Activated T-helper 17 cell treated with anti-CD3 and anti-CD28 coated beads, Interleukin-2, amount 50 U/mL, for 72 hours (primary cell): ENCODE results near the gene MYOC. TPM values are rescaled to one million over a fixed set of nuclear protein-coding genes. Genes with fewer than 3 reads are reported as not detected.
"Not testable (repeated sequence)": the region's sequence is repeated elsewhere in the genome, so short reads cannot be mapped to it uniquely, and the experiment has no call there.

ENCODE experiments used
- ATAC-seq: fragments of 150-1000 bp; cut with Tn5 transposase; replicated peaks from 2 replicates; pipeline ENCODE4 v1.10.0; 2021; ENCODE audit warnings: mild to moderate bottlenecking, moderate library complexity
- H3K27ac Mint-ChIP-seq: one replicate; pipeline ENCODE4 v1.8.0; 2022; ENCODE audit warnings: mixed read lengths
- H3K27me3 Mint-ChIP-seq: one replicate; pipeline ENCODE4 v1.8.0; 2022; ENCODE audit warnings: mixed read lengths
- H3K36me3 Mint-ChIP-seq: one replicate; pipeline ENCODE4 v1.8.0; 2022; ENCODE audit warnings: low read depth, mild to moderate bottlenecking, mixed read lengths
- H3K4me1 Mint-ChIP-seq: one replicate; pipeline ENCODE4 v1.8.0; 2022; ENCODE audit warnings: mixed read lengths
- H3K4me3 Mint-ChIP-seq: one replicate; pipeline ENCODE4 v1.8.0; 2022; ENCODE audit warnings: mild to moderate bottlenecking, mixed read lengths
- H3K9me3 Mint-ChIP-seq: one replicate; pipeline ENCODE4 v1.8.0; 2022; ENCODE audit warnings: mixed read lengths
- total RNA-seq, 2 donors: library from RNA; stranded (reverse); gene quantifications; one replicate each; pipeline ENCODE4 v1.2.3, GENCODE V29; 2022

MYOC gene
- total RNA-seq, 2 donors from 2014 or later, result not detected

- H3K36me3 Mint-ChIP-seq, result no peaks in the 10 kb centered on the region
- no peak overlapping the region for H3K27ac Mint-ChIP-seq
- no peaks in the 10 kb centered on the region for H3K27me3 Mint-ChIP-seq
- no peak overlapping the region for H3K4me3 Mint-ChIP-seq
- no peaks in the 10 kb centered on the region for H3K9me3 Mint-ChIP-seq
- ATAC-seq, result no peak
- H3K4me1 Mint-ChIP-seq, result peaks cover 5% of the 10 kb centered on the region
Observed at GRCh38 chr1:171640225-171640624, 12.3 kb downstream of the MYOC start.

GRCh38 chr1:171637928-171638576 is 14.4 kb downstream of the MYOC start:
- Mint-ChIP-seq H3K27me3 (no peaks in the 10 kb centered on the region), H3K27ac (no peak overlapping the region), H3K9me3 (no peaks in the 10 kb centered on the region), H3K36me3 (no peaks in the 10 kb centered on the region), H3K4me1 (no peaks in the 10 kb centered on the region), H3K4me3 (no peak overlapping the region)
- ATAC-seq, result no peak

DNA sequence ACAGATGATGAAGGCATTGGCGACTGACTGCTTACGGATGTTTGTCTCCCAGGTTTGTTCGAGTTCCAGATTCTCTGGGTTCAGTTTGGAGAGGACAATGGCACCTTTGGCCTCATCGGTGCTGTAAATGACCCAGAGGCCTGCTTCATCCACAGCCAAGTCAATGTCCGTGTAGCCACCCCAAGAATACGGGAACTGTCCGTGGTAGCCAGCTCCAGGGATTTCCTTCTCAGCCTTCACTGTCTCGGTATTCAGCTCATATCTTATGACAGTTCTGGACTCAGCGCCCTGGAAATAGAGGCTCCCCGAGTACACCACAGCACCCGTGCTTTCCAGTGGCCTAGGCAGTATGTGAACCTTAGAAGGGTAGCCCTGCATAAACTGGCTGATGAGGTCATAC is 16.3 kb downstream of the MYOC start:
- Mint-ChIP-seq H3K27ac (no peak overlapping the region), H3K36me3 (no peaks in the 10 kb centered on the region), H3K9me3 (no peaks in the 10 kb centered on the region), H3K27me3 (peaks cover 4% of the 10 kb centered on the region), H3K4me3 (no peak overlapping the region), H3K4me1 (no peaks in the 10 kb centered on the region)
- ATAC-seq, result no peak

DNA sequence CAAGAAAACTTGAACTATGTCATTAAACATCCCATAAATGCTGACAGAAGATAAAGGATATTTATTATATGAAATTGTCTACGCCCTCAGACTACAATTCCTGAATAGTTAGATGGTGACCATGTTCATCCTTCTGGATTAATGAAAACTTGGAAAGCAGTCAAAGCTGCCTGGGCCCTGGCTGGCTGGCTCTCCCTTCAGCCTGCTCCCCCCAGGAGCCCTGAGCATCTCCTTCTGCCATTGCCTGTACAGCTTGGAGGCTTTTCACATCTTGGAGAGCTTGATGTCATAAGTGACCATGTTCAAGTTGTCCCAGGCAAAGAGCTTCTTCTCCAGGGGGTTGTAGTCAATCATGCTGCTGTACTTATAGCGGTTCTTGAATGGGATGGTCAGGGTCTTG is 16.8 kb downstream of the MYOC start:
- no peak overlapping the region for H3K4me3 Mint-ChIP-seq
- no peaks in the 10 kb centered on the region for H3K4me1 Mint-ChIP-seq
- ATAC-seq, result no peak

GRCh38 chr1:171628225-171628624 is 24.3 kb downstream of the MYOC start:
- Mint-ChIP-seq H3K27me3 (peaks cover 22% of the 10 kb centered on the region), H3K27ac (no peak overlapping the region), H3K4me3 (no peak overlapping the region), H3K36me3 (no peaks in the 10 kb centered on the region), H3K4me1 (no peaks in the 10 kb centered on the region), H3K9me3 (no peaks in the 10 kb centered on the region)
- ATAC-seq, result no peak

More for the DNA sequence above, 16.8 kb downstream of the MYOC start:
- H3K27ac Mint-ChIP-seq, result no peak overlapping the region
- H3K27me3 Mint-ChIP-seq, result peaks cover 4% of the 10 kb centered on the region
- no peaks in the 10 kb centered on the region for H3K36me3 Mint-ChIP-seq
- no peaks in the 10 kb centered on the region for H3K9me3 Mint-ChIP-seq

DNA sequence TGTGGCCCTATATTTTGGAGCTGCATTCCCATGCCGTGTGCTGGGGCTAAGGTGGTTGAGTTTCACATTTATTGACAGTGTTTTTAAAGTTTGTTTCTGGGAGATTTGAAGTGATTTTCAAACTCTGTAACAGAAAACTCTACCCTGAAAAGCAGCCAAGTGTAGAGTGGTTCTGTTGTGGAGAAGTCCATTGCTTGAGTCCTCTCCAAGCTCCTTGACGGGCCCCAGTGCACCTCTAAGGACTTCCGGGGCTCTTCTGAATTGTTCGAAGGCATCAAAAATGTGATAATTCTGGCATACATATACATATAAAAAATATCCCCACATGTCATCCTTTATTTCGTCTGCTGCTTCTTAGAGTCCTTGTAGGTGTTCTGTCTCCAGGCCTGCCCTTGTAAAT is 25.5 kb downstream of the MYOC start:
- Mint-ChIP-seq H3K27me3 (peaks cover 20% of the 10 kb centered on the region), H3K36me3 (no peaks in the 10 kb centered on the region), H3K27ac (no peak overlapping the region), H3K4me1 (no peaks in the 10 kb centered on the region), H3K9me3 (no peaks in the 10 kb centered on the region), H3K4me3 (no peak overlapping the region)
- ATAC-seq, result no peak

DNA sequence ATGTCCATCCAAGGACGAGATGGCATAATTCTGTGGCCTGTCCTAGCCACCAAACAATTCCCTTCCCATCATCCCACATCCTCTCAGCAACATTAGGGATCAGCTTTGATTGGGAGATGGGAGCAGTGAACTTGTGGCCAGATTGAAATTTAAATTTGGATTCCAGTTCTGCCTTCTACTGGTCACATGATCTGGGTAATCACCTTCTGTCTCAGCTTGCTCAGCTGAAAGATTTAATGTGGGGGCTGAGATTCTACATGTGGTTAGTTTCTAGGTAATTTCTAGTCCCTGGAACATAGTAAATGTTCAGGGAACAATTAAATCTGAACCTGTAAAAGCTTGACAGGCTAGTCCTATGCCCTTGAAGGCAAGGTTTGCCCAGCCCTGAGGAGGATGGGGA is 27.3 kb downstream of the MYOC start:
- Mint-ChIP-seq H3K4me3 (no peak overlapping the region), H3K4me1 (no peaks in the 10 kb centered on the region), H3K9me3 (no peaks in the 10 kb centered on the region), H3K27ac (no peak overlapping the region), H3K36me3 (no peaks in the 10 kb centered on the region), H3K27me3 (peaks cover 18% of the 10 kb centered on the region)
- ATAC-seq, result no peak

GRCh38 chr1:171623651-171624331 is 28.7 kb downstream of the MYOC start:
- Mint-ChIP-seq H3K27ac (no peak overlapping the region), H3K4me1 (no peaks in the 10 kb centered on the region), H3K4me3 (no peak overlapping the region), H3K9me3 (no peaks in the 10 kb centered on the region), H3K36me3 (no peaks in the 10 kb centered on the region), H3K27me3 (peaks cover 6% of the 10 kb centered on the region)
- no peak for ATAC-seq

DNA sequence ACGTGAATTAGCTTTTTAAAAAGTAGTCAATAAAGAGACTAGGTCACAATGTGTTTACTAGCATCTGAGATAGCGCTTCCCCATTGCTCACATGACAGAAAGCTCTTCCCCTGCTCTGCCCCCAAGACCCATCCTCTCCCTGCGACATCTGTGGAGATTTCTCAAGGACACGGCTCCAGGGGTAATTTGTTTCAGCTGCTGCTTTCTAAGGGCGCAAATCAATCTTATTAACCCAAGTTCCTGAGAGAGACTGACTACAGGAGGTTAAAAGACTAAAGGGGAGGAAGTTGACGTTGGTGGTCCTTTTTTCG is 30.4 kb downstream of the MYOC start, which contains the start of gene MYOCOS:
TSS of gene MYOCOS (plus strand) at position 92 of the 311 bp plus-strand sequence. CDS start 1,641 bp downstream, outside the sequence.
- peaks cover 7% of the 10 kb centered on the region for H3K27me3 Mint-ChIP-seq

DNA sequence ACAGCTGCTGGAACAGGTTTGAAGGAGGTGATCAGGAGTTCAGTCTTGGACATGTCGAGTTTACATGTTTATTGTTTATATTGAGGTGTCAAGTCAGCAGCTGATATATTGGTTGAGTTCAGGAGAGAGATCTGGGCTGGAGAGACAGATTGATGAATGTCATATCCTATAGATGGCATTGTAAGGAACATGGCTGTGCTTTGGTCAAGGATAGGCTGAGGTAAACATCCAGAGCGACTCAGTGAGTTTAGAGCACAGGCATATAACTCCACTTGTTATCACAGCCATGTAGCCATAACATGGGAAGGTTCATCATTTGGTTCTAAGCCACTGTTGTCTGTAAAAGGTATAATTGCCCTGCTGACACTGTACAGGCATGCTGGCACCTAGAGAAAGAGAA is 35.9 kb downstream of the MYOC start:
- H3K4me1 Mint-ChIP-seq, result no peaks in the 10 kb centered on the region
- no peak overlapping the region for H3K4me3 Mint-ChIP-seq
- no peak for ATAC-seq
- no peak overlapping the region for H3K27ac Mint-ChIP-seq
- H3K36me3 Mint-ChIP-seq, result no peaks in the 10 kb centered on the region
- H3K27me3 Mint-ChIP-seq, result peaks cover 4% of the 10 kb centered on the region
- no peaks in the 10 kb centered on the region for H3K9me3 Mint-ChIP-seq

More for the DNA sequence above, 30.4 kb downstream of the MYOC start, which contains the start of gene MYOCOS:
- H3K36me3 Mint-ChIP-seq, result no peaks in the 10 kb centered on the region
- no peak within 1 kb of the TSS for H3K4me3 Mint-ChIP-seq
- no peaks in the 10 kb centered on the region for H3K9me3 Mint-ChIP-seq
- H3K27ac Mint-ChIP-seq, result no peak within 1 kb of the TSS
- no peak for ATAC-seq
- no peaks in the 10 kb centered on the region for H3K4me1 Mint-ChIP-seq

DNA sequence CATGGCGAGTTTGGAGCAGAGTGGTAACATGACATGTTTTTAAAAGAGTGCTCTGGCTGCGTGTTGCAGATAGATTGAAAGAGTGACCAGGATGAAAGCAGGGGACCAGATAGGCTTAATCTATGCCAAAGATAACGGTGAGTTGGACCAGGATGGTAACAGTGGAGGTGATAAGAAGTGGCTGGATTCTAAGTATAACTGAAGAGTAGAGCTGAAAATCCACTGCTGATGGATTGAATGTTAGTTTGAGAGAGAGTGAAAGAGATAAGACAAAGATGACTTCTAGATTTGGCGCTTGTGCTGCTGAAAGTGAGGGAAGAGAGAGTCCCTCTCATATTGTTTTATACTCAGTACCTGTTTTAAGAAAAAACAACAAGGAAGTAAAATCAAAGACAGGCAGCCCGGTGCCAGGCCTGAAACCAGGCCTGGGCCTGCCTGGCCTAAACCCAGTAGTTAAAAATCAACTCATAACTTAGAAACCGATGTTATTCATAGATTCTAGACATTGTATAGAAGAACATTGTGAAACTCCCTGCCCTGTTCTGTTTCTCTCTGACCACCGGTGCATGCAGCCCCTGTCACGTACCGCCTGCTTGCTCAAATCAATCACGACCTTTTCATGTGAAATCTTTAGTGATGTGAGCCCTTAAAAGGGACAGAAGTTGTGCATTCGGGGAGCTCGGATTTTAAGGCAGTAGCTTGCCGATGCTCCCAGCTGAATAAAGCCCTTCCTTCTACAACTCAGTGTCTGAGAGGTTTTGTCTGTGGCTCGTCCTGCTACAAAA is 37.2 kb downstream of the MYOC start:
- not testable (repeated sequence) for H3K9me3 Mint-ChIP-seq, ATAC-seq, H3K36me3 Mint-ChIP-seq, H3K27ac Mint-ChIP-seq, H3K27me3 Mint-ChIP-seq, H3K4me3 Mint-ChIP-seq, H3K4me1 Mint-ChIP-seq

DNA sequence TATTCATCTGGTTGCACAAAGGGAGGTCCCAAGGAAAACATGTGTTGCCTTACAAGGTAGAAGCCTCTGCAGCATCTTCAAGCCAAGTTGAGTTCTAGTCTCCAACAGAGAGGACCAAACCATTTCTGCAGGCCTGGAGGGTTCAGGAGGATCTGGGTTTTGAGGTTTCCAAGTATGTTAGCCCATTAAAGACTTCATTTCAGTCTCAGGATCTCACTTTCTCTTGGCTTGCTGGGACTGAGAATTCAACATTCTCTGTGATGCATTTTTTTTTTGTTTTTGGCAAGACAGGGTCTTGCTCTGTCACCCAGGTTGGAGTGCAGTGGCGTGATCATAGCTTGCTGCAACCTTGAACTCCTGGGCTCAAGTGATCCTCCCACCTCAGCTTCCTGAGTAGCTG is 39.2 kb downstream of the MYOC start:
- no peaks in the 10 kb centered on the region for H3K9me3 Mint-ChIP-seq
- ATAC-seq, result no peak
- no peaks in the 10 kb centered on the region for H3K4me1 Mint-ChIP-seq
- no peaks in the 10 kb centered on the region for H3K36me3 Mint-ChIP-seq
- H3K4me3 Mint-ChIP-seq, result no peak overlapping the region
- H3K27ac Mint-ChIP-seq, result no peak overlapping the region
- peaks cover 4% of the 10 kb centered on the region for H3K27me3 Mint-ChIP-seq

GRCh38 chr1:171611306-171611705 is 41.2 kb downstream of the MYOC start:
- Mint-ChIP-seq H3K4me1 (no peaks in the 10 kb centered on the region), H3K9me3 (no peaks in the 10 kb centered on the region), H3K27me3 (no peaks in the 10 kb centered on the region), H3K27ac (no peak overlapping the region), H3K4me3 (no peak overlapping the region), H3K36me3 (no peaks in the 10 kb centered on the region)
- no peak for ATAC-seq

GRCh38 chr1:171610385-171610784 is 42.1 kb downstream of the MYOC start:
- H3K9me3 Mint-ChIP-seq, result no peaks in the 10 kb centered on the region
- H3K27me3 Mint-ChIP-seq, result no peaks in the 10 kb centered on the region
- no peaks in the 10 kb centered on the region for H3K36me3 Mint-ChIP-seq
- H3K4me3 Mint-ChIP-seq, result no peak overlapping the region
- no peaks in the 10 kb centered on the region for H3K4me1 Mint-ChIP-seq
- ATAC-seq, result no peak
- H3K27ac Mint-ChIP-seq, result no peak overlapping the region

DNA sequence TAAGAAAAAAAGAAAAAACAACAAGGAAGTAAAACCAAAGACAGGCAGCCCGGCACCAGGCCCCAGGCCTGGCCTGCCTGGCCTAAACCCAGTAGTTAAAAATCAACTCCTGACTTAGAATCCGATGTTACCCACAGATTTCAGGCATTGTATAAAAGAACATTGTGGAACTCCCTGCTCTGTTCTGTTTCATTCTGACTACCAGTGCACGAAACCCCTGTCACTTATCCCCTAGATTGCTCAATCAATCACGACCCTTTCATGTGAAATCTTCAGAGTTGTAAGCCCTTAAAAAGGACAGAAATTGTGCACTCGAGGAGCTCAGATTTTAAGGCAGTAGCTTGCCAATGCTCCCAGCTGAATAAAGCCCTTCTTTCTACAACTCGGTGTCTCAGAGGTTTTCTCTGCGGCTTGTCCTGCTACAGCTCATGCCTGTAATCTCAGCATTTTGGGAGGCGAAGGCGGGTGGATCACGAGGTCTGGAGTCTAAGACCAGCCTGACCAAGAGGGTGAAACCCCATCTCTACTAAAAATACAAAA is 46.0 kb downstream of the MYOC start:
- H3K4me1 Mint-ChIP-seq, result no peaks in the 10 kb centered on the region
- H3K9me3 Mint-ChIP-seq, result no peaks in the 10 kb centered on the region
- no peak for ATAC-seq
- no peaks in the 10 kb centered on the region for H3K27me3 Mint-ChIP-seq
- H3K4me3 Mint-ChIP-seq, result no peak overlapping the region
- H3K36me3 Mint-ChIP-seq, result no peaks in the 10 kb centered on the region
- no peak overlapping the region for H3K27ac Mint-ChIP-seq
